ENCODE measurements around the gene TSR1.

The TSR1 gene

GRCh38 chr17:2336215-2336851, at the start of gene TSR1:
TSS of gene TSR1 (minus strand) at chr17:2336457. CDS start at chr17:2336427, 30 bp downstream.
- peak; percentile 82 for DNase-seq

- no peak for DNase-seq
Measured at GRCh38 chr17:2385240-2386210, 49.3 kb upstream of the TSR1 start.

- no peak for DNase-seq
Measured at GRCh38 chr17:2384439-2385127, 48.3 kb upstream of the TSR1 start.

GRCh38 chr17:2383628-2384167, 47.4 kb upstream of the TSR1 start:
- DNase-seq = no peak

GRCh38 chr17:2380950-2381649, 44.8 kb upstream of the TSR1 start:
- DNase-seq = no peak

GRCh38 chr17:2380226-2380922, 44.1 kb upstream of the TSR1 start:
- no peak for DNase-seq

GRCh38 chr17:2379489-2380225, 43.4 kb upstream of the TSR1 start:
- DNase-seq = no peak

- DNase-seq = no peak
Measured at GRCh38 chr17:2378905-2379304, 42.6 kb upstream of the TSR1 start.

GRCh38 chr17:2377659-2378058, 41.4 kb upstream of the TSR1 start:
- DNase-seq = no peak

GRCh38 chr17:2376107-2376506, 39.9 kb upstream of the TSR1 start:
- DNase-seq = no peak

- no peak for DNase-seq
Measured at GRCh38 chr17:2375406-2375805, 39.1 kb upstream of the TSR1 start.

- DNase-seq = no peak
Measured at GRCh38 chr17:2374549-2375285, 38.5 kb upstream of the TSR1 start.

GRCh38 chr17:2373179-2373578, 36.9 kb upstream of the TSR1 start:
- no peak for DNase-seq

- DNase-seq = no peak
Measured at GRCh38 chr17:2372681-2373080, 36.4 kb upstream of the TSR1 start.

- no peak for DNase-seq
Measured at GRCh38 chr17:2372180-2372579, 35.9 kb upstream of the TSR1 start.

GRCh38 chr17:2371183-2372130, 35.2 kb upstream of the TSR1 start:
- no peak for DNase-seq

- DNase-seq = no peak
Measured at GRCh38 chr17:2370211-2370589, 33.9 kb upstream of the TSR1 start.

- DNase-seq = no peak
Measured at GRCh38 chr17:2369551-2370210, 33.4 kb upstream of the TSR1 start.

GRCh38 chr17:2369039-2369438, 32.8 kb upstream of the TSR1 start:
- no peak for DNase-seq
